ENCODE measurements around the gene HS6ST1.

Gene HS6ST1

GRCh38 chr2:128312411-128312810, 6.3 kb downstream of the HS6ST1 start:
- Histone ChIP-seq H4K20me1 (ENCODE audit: insufficient read depth, low read length) (no peaks in the 10 kb centered on the region; the same call in 1 of the 2 replicates), H3K4me3 (ENCODE audit: low read depth, low read length, poor library complexity, severe bottlenecking) (no peak overlapping the region), H3K27me3 (ENCODE audit: insufficient read depth, low read length) (no peaks in the 10 kb centered on the region), H3K79me2 (ENCODE audit: insufficient read depth, low read length) (no peaks in the 10 kb centered on the region), H3K36me3 (ENCODE audit: insufficient read depth, low read length) (no peaks in the 10 kb centered on the region; the same call in 1 of the 2 replicates), H3K9me2 (ENCODE audit: low read depth, low read length) (no peaks in the 10 kb centered on the region), H3K9me3 (ENCODE audit: low read length) (no peaks in the 10 kb centered on the region), H3K4me2 (ENCODE audit: low read length) (no peak overlapping the region), H3K27ac (ENCODE audit: low read depth, low read length, poor library complexity, severe bottlenecking) (no peak overlapping the region), H3K4me1 (ENCODE audit: insufficient read depth, low read length, severe bottlenecking) (peaks cover 8% of the 10 kb centered on the region), H3K9ac (ENCODE audit: low read length) (no peak overlapping the region), H3F3A (ENCODE audit: insufficient read depth, low read length) (no peaks in the 10 kb centered on the region), H2AFZ (ENCODE audit: low read length) (no peak overlapping the region)
- TF ChIP-seq CTCF (IDR thresholded peaks at IDR 0.05; ENCODE audit: low read length) (no peak), EZH2 (IDR thresholded peaks at IDR 0.05; ENCODE audit: borderline replicate concordance, low read length) (no peak)

GRCh38 chr2:128311755-128312341, 6.8 kb downstream of the HS6ST1 start:
- Histone ChIP-seq H3K79me2 (ENCODE audit: insufficient read depth, low read length) (no peaks in the 10 kb centered on the region), H3K4me1 (ENCODE audit: insufficient read depth, low read length, severe bottlenecking) (peaks cover 2% of the 10 kb centered on the region), H3K4me3 (ENCODE audit: low read depth, low read length, poor library complexity, severe bottlenecking) (no peak overlapping the region)

GRCh38 chr2:128311216-128311754, 7.4 kb downstream of the HS6ST1 start:
- no peak overlapping the region for H3K4me2 ChIP-seq (ENCODE audit: low read length)
- TF ChIP-seq EZH2 (IDR thresholded peaks at IDR 0.05; ENCODE audit: borderline replicate concordance, low read length), result no peak
- no peak for TF ChIP-seq CTCF (IDR thresholded peaks at IDR 0.05; ENCODE audit: low read length)
- H3K9ac ChIP-seq (ENCODE audit: low read length), result no peak overlapping the region
- H3K9me3 ChIP-seq (ENCODE audit: low read length), result no peaks in the 10 kb centered on the region
- H3K4me3 ChIP-seq (ENCODE audit: low read depth, low read length, poor library complexity, severe bottlenecking), result no peak overlapping the region
- H3K9me2 ChIP-seq (ENCODE audit: low read depth, low read length), result no peaks in the 10 kb centered on the region
- no peaks in the 10 kb centered on the region; the same call in 1 of the 2 replicates for H3K36me3 ChIP-seq (ENCODE audit: insufficient read depth, low read length)
- H2AFZ ChIP-seq (ENCODE audit: low read length), result no peak overlapping the region
- H3F3A ChIP-seq (ENCODE audit: insufficient read depth, low read length), result no peaks in the 10 kb centered on the region
- H4K20me1 ChIP-seq (ENCODE audit: insufficient read depth, low read length), result no peaks in the 10 kb centered on the region; the same call in 1 of the 2 replicates
- H3K27me3 ChIP-seq (ENCODE audit: insufficient read depth, low read length), result no peaks in the 10 kb centered on the region
- no peaks in the 10 kb centered on the region for H3K4me1 ChIP-seq (ENCODE audit: insufficient read depth, low read length, severe bottlenecking)
- H3K27ac ChIP-seq (ENCODE audit: low read depth, low read length, poor library complexity, severe bottlenecking), result no peak overlapping the region
- H3K79me2 ChIP-seq (ENCODE audit: insufficient read depth, low read length), result no peaks in the 10 kb centered on the region

More at GRCh38 chr2:128311755-128312341, 6.8 kb downstream of the HS6ST1 start:
- Histone ChIP-seq H4K20me1 (ENCODE audit: insufficient read depth, low read length) (no peaks in the 10 kb centered on the region; the same call in 1 of the 2 replicates), H3K9ac (ENCODE audit: low read length) (no peak overlapping the region), H3F3A (ENCODE audit: insufficient read depth, low read length) (no peaks in the 10 kb centered on the region), H3K9me2 (ENCODE audit: low read depth, low read length) (no peaks in the 10 kb centered on the region), H3K4me2 (ENCODE audit: low read length) (no peak overlapping the region), H3K36me3 (ENCODE audit: insufficient read depth, low read length) (no peaks in the 10 kb centered on the region; the same call in 1 of the 2 replicates), H3K27me3 (ENCODE audit: insufficient read depth, low read length) (no peaks in the 10 kb centered on the region), H2AFZ (ENCODE audit: low read length) (no peak overlapping the region), H3K27ac (ENCODE audit: low read depth, low read length, poor library complexity, severe bottlenecking) (no peak overlapping the region), H3K9me3 (ENCODE audit: low read length) (no peaks in the 10 kb centered on the region)
- no peak for TF ChIP-seq CTCF (IDR thresholded peaks at IDR 0.05; ENCODE audit: low read length)
- TF ChIP-seq EZH2 (IDR thresholded peaks at IDR 0.05; ENCODE audit: borderline replicate concordance, low read length), result no peak

Data from OCI-LY1 (cell line).